Activated CD4-positive, alpha-beta memory T cell treated with anti-CD3 and anti-CD28 coated beads for 36 hours (primary cell): Measurements from ENCODE around the gene ALDH7A1. TPM values are rescaled to one million over a fixed set of nuclear protein-coding genes. Genes with fewer than 3 reads are reported as not detected.

Source experiments
- CTCF ChIA-PET: fragments of 350-600 bp; sonication (Branson Sonifier 250); formaldehyde crosslinking; loops from one replicate; lab custom pipeline; 2021; ENCODE audit warnings: antibody characterized with exemption, inconsistent platforms; lab: Charles Lee
- POLR2A ChIA-PET: fragments of 350-600 bp; sonication (Branson Sonifier 250); formaldehyde crosslinking; loops from one replicate; lab custom pipeline; 2021; ENCODE audit warnings: antibody characterized with exemption; lab: Charles Lee
- DNase-seq: peaks from one replicate; pipeline ENCODE4 v3.0.0-alpha.2; 2020
- H3K27ac Mint-ChIP-seq: one replicate; pipeline ENCODE4 v1.8.0; 2021; ENCODE audit warnings: mixed read lengths
- H3K27me3 Mint-ChIP-seq: one replicate; pipeline ENCODE4 v1.8.0; 2021; ENCODE audit warnings: mixed read lengths
- H3K36me3 Mint-ChIP-seq: one replicate; pipeline ENCODE4 v1.8.0; 2021; ENCODE audit warnings: mixed read lengths
- H3K4me1 Mint-ChIP-seq: one replicate; pipeline ENCODE4 v1.8.0; 2021; ENCODE audit warnings: low read depth, mixed read lengths
- H3K4me3 Mint-ChIP-seq: one replicate; pipeline ENCODE4 v1.8.0; 2021; ENCODE audit warnings: mild to moderate bottlenecking, mixed read lengths
- H3K9me3 Mint-ChIP-seq: one replicate; pipeline ENCODE4 v1.8.0; 2021; ENCODE audit warnings: mixed read lengths
- intact Hi-C: fragments of 100-400 bp; cut with micrococcal nuclease; formaldehyde crosslinking; loops from one replicate; pipeline ENCODE4 v1.15.1; 2023
- total RNA-seq, 2 experiments: library from RNA; stranded (reverse); gene quantifications; one replicate each; pipeline ENCODE4 v1.2.3, GENCODE V29; 2021

ALDH7A1 gene
- total RNA-seq, 2 experiments from 2014 or later, result 5.3 to 5.7 TPM

DNA sequence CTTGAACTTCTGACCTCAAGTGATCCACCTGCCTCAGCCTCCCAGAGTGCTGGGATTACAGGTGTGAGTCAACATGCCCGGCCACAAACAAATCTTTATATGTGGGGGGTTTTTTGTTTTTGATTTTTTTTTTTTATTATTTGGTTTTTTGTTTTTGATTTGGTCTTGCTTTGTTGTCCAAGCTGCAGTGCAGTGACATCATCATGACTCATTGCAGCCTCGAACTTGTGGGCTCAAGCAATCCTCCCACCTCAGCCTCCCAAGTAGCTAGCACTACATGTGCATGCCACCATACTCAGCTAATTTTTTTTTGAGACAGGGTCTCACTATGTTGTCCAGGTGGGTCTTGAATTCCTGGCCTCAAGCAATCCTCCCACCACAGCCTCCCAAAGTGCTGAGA, 42.4 kb downstream of the ALDH7A1 start:
- POLR2A ChIA-PET, result no interaction called here
- CTCF ChIA-PET, result no interaction called here
- no peaks in the 10 kb centered on the region for H3K9me3 Mint-ChIP-seq
- no peaks in the 10 kb centered on the region for H3K36me3 Mint-ChIP-seq
- intact Hi-C loops, result no loop called here
- H3K4me3 Mint-ChIP-seq, result no peak overlapping the region
- H3K27ac Mint-ChIP-seq, result no peak overlapping the region
- no peaks in the 10 kb centered on the region for H3K27me3 Mint-ChIP-seq
- DNase-seq, result no peak
- H3K4me1 Mint-ChIP-seq, result no peaks in the 10 kb centered on the region

DNA sequence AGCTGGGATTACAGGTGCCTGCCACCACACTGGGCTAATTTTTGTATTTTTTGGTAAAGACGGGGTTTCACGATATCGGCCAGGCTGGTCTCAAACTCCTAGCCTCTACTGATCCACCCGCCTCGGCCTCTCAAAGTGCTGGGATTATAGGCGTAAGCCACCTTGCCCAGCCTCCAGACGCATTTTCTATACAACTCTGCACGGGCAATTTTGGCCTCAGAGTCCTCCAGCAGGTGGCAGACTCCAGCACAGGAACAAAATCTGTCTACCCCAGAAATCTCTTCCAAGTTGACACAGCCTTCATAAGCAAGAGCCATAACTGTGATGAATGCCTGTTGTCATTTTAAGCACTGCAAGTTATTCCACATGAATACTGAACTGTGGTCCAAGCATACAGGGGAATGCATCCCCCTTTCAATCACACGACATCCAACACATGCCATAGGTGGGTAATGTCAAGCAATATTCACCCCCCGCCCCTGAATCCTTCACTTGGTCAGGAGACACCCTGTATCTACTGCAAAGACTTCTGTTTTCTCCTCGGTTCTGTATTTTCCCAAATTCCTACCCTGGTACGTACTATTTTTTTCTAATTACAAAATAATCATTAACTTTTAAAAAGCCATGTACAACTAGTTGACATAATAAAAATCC, 50.8 kb downstream of the ALDH7A1 start:
- H3K9me3 Mint-ChIP-seq, result no peaks in the 10 kb centered on the region
- CTCF ChIA-PET, result interaction anchor here (0.7 to 11.9 kb wide), 7 partner anchors 10 to 965 kb away, joined by 3 to 111 read pairs (median 4); partner anchors contain the start of gene PHAX
- H3K27ac Mint-ChIP-seq, result no peak overlapping the region
- no peak overlapping the region for H3K4me3 Mint-ChIP-seq
- H3K27me3 Mint-ChIP-seq, result no peaks in the 10 kb centered on the region
- DNase-seq, result peak; percentile 56
- POLR2A ChIA-PET, result no interaction called here
- H3K4me1 Mint-ChIP-seq, result no peaks in the 10 kb centered on the region
- no peaks in the 10 kb centered on the region for H3K36me3 Mint-ChIP-seq
- intact Hi-C loops, result no loop called here

DNA sequence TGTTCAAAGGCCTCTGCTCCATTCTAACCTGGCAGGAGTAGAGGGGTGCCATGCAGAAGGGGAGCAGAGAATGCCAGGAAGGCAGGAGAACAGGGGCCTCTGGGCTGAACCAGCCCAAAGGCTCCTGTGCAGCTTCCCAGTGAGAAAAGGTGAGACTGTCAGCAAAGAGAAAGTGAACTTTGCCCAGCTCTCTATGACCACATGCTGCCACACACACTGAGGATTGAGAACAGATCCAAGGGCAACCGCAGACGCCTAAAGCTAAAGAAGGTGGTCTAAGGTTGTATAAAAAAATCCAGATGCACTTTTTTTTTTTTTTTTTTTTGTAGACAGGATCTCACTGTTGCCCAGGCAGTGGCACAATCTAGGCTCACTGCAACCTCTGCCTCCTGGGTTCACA, 51.4 kb downstream of the ALDH7A1 start:
- H3K36me3 Mint-ChIP-seq, result no peaks in the 10 kb centered on the region
- H3K9me3 Mint-ChIP-seq, result no peaks in the 10 kb centered on the region
- intact Hi-C loops, result no loop called here
- H3K4me3 Mint-ChIP-seq, result no peak overlapping the region
- no peak overlapping the region for H3K27ac Mint-ChIP-seq
- no peak for DNase-seq
- H3K4me1 Mint-ChIP-seq, result no peaks in the 10 kb centered on the region
- H3K27me3 Mint-ChIP-seq, result no peaks in the 10 kb centered on the region
- POLR2A ChIA-PET, result interaction anchor here (0.6 kb wide), 1 partner anchor 195 kb away, joined by 4 read pairs; no protein-coding TSS in a partner anchor
- CTCF ChIA-PET, result interaction anchor here (0.7 to 11.9 kb wide), 11 partner anchors 10 to 965 kb away, joined by 3 to 111 read pairs (median 4); partner anchors contain the start of gene PHAX

DNA sequence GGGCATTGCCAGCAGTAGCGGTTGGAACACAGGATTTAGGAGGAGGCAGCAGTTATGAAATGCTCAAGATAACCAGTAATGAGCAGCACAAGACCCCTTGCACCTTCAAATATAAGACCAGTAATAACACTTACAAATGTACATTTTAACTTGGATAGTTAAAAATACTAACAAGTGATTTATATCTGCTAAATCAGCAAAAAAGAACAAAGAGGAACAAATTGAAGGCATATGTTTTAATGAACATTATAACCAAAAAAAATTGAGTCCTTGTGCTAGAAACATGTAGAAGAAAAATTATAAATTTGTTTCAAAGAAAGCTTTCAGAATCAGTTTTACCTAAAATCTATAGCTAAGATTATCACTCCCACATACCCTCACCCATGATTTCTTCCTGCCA, 52.0 kb downstream of the ALDH7A1 start:
- Mint-ChIP-seq H3K36me3 (no peaks in the 10 kb centered on the region), H3K27me3 (no peaks in the 10 kb centered on the region), H3K4me3 (no peak overlapping the region), H3K4me1 (no peaks in the 10 kb centered on the region), H3K27ac (no peak overlapping the region), H3K9me3 (no peaks in the 10 kb centered on the region)
- CTCF ChIA-PET, result interaction anchor here (0.8 to 11.9 kb wide), 8 partner anchors 11 to 205 kb away, joined by 3 to 111 read pairs (median 4); partner anchors contain the start of gene PHAX
- POLR2A ChIA-PET, result no interaction called here
- DNase-seq, result no peak
- intact Hi-C loops, result no loop called here

DNA sequence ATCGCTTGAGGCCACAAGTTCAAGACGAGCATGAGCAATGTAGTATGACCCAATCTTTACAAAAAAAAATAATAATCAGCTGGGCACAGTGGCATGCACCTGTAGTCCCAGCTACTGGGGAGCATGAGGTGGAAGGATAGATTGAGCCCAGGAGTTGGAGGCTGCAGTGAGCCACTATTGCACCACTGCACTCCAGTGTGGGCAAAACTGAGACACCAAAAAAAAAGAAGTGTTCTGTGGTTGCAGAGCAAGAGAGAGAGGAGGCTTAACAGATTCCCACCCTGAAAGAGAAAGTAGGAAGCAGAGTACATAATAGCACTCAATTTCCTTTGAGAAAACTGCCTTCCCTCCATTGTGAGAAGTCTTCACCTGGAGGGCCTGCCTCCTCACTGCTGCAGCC, 52.6 kb downstream of the ALDH7A1 start:
- CTCF ChIA-PET, result interaction anchor here (0.9 to 11.9 kb wide), 5 partner anchors 9 to 202 kb away, joined by 3 to 119 read pairs (median 7); no protein-coding TSS in a partner anchor
- Mint-ChIP-seq H3K36me3 (no peaks in the 10 kb centered on the region), H3K9me3 (no peaks in the 10 kb centered on the region), H3K4me3 (no peak overlapping the region), H3K4me1 (no peaks in the 10 kb centered on the region), H3K27ac (no peak overlapping the region), H3K27me3 (no peaks in the 10 kb centered on the region)
- POLR2A ChIA-PET, result no interaction called here
- no peak for DNase-seq
- intact Hi-C loops, result no loop called here

DNA sequence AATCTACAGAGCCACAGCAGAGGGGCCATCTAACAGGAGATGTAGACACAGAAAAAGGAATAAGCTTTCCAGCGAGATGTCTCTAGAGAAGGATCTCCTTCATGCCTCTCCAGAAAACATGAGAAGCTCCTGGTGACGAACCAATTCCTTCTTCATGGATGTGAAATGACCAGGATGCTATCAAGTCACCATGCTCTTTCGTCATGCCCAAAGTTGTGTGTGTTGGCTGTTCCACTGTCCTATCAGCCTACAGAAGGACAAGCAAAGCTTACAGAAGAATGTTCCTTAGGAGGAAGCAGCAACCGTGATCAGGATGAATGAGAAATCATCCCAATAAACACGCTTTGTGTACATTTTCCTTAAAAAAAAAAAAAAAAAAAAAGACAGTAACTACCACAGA, 54.4 kb downstream of the ALDH7A1 start:
- CTCF ChIA-PET, result interaction anchor here (1.2 to 11.9 kb wide), 9 partner anchors 9 to 201 kb away, joined by 3 to 119 read pairs (median 12); partner anchors contain the start of gene PHAX
- POLR2A ChIA-PET, result no interaction called here
- intact Hi-C loops, result no loop called here
- H3K27ac Mint-ChIP-seq, result no peak overlapping the region
- H3K27me3 Mint-ChIP-seq, result no peaks in the 10 kb centered on the region
- DNase-seq, result no peak
- H3K36me3 Mint-ChIP-seq, result no peaks in the 10 kb centered on the region
- no peak overlapping the region for H3K4me3 Mint-ChIP-seq
- H3K4me1 Mint-ChIP-seq, result no peaks in the 10 kb centered on the region
- H3K9me3 Mint-ChIP-seq, result no peaks in the 10 kb centered on the region

DNA sequence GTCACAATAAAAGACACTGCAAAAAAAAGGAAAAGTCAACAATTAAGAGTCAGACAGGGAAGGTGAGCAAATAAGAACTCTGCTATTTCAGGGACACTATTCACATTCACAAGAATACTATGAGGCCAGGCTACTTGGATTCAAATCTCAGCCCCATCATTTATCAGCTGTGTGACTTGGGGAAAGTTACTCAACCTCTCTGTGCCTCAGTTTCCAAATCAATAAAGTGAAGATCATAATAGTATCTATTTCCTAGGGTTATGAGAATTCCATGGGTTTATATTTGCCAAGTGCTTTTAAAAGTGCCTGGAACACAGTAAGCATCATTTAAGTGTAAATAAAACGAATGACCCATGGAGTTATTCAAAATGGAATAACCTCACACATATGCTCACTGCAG, 56.4 kb downstream of the ALDH7A1 start:
- Mint-ChIP-seq H3K36me3 (no peaks in the 10 kb centered on the region), H3K4me1 (no peaks in the 10 kb centered on the region), H3K4me3 (no peak overlapping the region), H3K27ac (no peak overlapping the region), H3K9me3 (no peaks in the 10 kb centered on the region), H3K27me3 (no peaks in the 10 kb centered on the region)
- ChIA-PET CTCF (interaction anchor here (0.6 to 11.9 kb wide), 11 partner anchors 9 to 204 kb away, joined by 3 to 119 read pairs (median 5); partner anchors contain the start of gene PHAX), POLR2A (no interaction called here)
- intact Hi-C loops, result loop anchor here (5.0 kb wide), 1 partner anchor 36 kb away; no protein-coding TSS in a partner anchor
- DNase-seq, result no peak

DNA sequence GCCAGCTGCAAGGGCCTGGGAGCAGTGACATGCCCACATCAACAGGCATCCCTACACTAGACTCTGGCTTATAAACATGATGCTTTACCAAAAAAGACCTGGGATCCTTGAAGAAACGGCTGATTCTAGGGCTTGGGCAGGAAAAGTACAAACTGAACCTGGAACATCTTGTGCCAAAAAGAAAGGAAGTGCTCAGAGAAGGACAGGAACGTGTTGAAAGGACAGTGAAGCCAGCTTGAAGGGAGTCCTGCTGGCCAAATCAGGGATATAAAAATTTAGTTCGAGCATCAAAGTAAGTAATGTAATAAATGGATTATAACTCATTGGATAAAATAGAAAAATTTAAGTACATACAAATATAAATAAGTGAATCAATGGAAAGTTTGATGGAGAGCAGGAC, 58.1 kb downstream of the ALDH7A1 start:
- ChIA-PET POLR2A (no interaction called here), CTCF (interaction anchor here (1.7 to 11.9 kb wide), 4 partner anchors 167 to 197 kb away, joined by 5 to 119 read pairs (median 58); no protein-coding TSS in a partner anchor)
- intact Hi-C loops, result loop anchor here (5.0 kb wide), 1 partner anchor 35 kb away; no protein-coding TSS in a partner anchor
- no peak for DNase-seq
- Mint-ChIP-seq H3K36me3 (no peaks in the 10 kb centered on the region), H3K27ac (no peak overlapping the region), H3K9me3 (no peaks in the 10 kb centered on the region), H3K27me3 (no peaks in the 10 kb centered on the region), H3K4me3 (no peak overlapping the region), H3K4me1 (no peaks in the 10 kb centered on the region)

DNA sequence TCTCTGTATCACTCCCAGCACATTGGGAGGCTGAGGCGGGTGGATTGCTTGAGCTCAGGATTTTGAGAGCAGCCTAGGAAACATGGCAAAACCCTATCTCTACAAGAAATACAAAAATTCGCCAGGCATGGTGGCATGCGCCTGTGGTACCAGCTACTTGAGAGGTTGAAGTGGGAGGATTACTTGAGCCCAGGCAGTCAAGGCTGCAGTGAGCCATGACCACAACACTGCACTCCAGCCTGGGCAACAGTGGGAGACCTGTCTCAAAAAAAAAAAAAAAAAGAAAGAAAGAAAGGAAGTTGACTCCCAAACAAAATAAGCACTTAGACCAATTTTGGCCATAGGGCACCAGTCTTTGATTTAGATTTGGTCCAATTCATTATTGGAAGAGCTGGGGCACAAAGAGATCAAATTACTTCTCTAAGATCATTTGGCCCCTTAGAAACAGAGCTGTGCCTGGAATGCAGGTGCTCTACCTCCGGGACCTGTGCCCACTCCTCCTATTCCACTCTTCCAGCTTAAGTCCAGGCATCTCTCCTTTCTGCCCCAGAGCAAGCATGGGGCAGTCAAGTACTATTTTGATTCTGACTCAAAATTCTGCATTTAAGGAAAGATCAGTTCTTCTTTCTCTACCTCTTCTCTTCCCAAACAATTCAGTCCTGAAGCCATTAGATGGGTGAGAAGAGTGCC, 59.0 kb downstream of the ALDH7A1 start:
- no peaks in the 10 kb centered on the region for H3K36me3 Mint-ChIP-seq
- POLR2A ChIA-PET, result interaction anchor here (0.7 kb wide), 1 partner anchor 198 kb away, joined by 4 read pairs; no protein-coding TSS in a partner anchor
- no peak overlapping the region for H3K27ac Mint-ChIP-seq
- CTCF ChIA-PET, result interaction anchor here (1.5 to 11.9 kb wide), 5 partner anchors 36 to 196 kb away, joined by 4 to 119 read pairs (median 5); no protein-coding TSS in a partner anchor
- H3K4me3 Mint-ChIP-seq, result no peak overlapping the region
- DNase-seq, result no peak
- H3K4me1 Mint-ChIP-seq, result no peaks in the 10 kb centered on the region
- H3K27me3 Mint-ChIP-seq, result no peaks in the 10 kb centered on the region
- no peaks in the 10 kb centered on the region for H3K9me3 Mint-ChIP-seq
- intact Hi-C loops, result loop anchor here (5.0 kb wide), 1 partner anchor 34 kb away; no protein-coding TSS in a partner anchor

DNA sequence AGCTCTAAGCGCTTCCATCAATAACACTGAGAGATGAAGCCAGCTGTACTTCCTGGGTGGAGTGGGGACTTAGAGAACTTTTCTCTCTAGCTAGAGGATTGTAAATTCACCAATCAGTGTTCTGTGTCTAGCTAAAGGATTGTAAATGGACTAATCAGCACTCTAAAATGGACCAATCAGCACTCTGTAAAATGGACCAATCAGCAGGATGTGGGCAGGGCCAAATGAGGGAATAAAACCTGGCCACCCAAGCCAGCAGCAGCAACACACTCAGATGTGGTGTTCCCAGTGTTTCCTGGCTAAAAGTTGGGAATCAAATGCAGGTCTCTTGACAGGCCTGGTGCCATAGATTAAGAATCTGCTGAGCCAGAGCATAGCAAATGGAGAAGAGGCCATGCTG, 60.5 kb downstream of the ALDH7A1 start:
- no peaks in the 10 kb centered on the region for H3K27me3 Mint-ChIP-seq
- POLR2A ChIA-PET, result no interaction called here
- no peak for DNase-seq
- intact Hi-C loops, result no loop called here
- CTCF ChIA-PET, result interaction anchor here (0.6 to 11.9 kb wide), 5 partner anchors 7 to 195 kb away, joined by 4 to 119 read pairs (median 7); no protein-coding TSS in a partner anchor
- no peaks in the 10 kb centered on the region for H3K36me3 Mint-ChIP-seq
- H3K9me3 Mint-ChIP-seq, result no peaks in the 10 kb centered on the region
- H3K27ac Mint-ChIP-seq, result no peak overlapping the region
- no peak overlapping the region for H3K4me3 Mint-ChIP-seq
- no peaks in the 10 kb centered on the region for H3K4me1 Mint-ChIP-seq

DNA sequence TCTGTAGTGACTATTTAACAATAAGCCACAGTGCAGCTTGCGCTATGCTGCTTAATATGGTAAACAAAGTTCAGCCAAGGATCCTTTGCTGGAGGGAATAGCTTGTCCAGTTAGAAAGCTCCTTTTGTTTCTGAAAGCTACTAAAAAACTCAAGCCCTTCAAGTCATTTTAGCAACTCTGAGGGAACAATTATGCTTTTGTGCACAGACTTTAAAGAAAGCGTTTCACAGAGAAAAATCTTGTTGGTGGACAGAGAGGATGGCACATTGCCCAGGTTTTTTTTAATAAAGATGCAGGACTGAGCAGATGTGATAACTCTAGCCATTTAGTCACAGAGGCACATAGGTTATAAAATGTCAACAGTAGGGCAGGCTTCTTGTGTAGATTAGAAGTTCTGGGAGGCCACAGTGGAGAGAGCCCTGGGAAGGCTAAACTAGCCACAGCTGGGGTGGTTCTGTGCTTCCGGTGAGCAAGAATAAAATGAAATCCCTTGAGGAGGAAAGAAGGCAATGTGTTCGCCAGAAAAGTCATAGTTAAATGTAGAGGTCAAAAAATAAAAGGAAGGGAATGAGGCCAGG, 63.4 kb downstream of the ALDH7A1 start:
- peaks cover 2% of the 10 kb centered on the region for H3K27me3 Mint-ChIP-seq
- ChIA-PET POLR2A (no interaction called here), CTCF (interaction anchor here (1.0 to 2.2 kb wide), 6 partner anchors 9 to 192 kb away, joined by 3 to 8 read pairs (median 5); no protein-coding TSS in a partner anchor)
- H3K4me3 Mint-ChIP-seq, result no peak overlapping the region
- intact Hi-C loops, result no loop called here
- no peak overlapping the region for H3K27ac Mint-ChIP-seq
- no peaks in the 10 kb centered on the region for H3K36me3 Mint-ChIP-seq
- no peak for DNase-seq
- no peaks in the 10 kb centered on the region for H3K4me1 Mint-ChIP-seq
- H3K9me3 Mint-ChIP-seq, result no peaks in the 10 kb centered on the region
